ENCODE data around the gene ACTRT2. TPM values are rescaled to one million over a fixed set of nuclear protein-coding genes. Genes with fewer than 3 reads are reported as not detected.

ACTRT2 gene
- total RNA-seq, 2 donors from 2014 or later: not detected

DNA sequence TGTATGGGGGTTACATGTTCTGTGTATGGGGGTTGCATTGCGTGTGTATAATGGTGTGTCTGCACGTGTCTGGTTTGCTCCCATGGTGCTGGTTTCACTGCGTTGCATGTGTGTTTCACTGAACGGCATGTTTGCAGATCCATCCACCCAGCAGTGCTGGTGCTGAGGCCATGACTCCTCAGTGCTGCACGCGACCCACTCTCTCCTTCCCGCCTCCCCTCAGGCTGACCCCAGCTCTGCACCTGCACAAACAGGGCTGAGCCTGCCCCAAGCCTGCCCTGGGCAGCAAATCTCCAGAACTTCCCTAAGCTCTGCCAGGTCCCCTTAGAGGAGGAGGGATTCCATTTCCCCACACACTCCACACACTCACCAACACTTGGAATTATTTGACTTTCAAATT lies 18.7 kb downstream of the ACTRT2 start:
- ATAC-seq (replicated peaks in 1 of 2) (no peak), DNase-seq (no peak)
- Mint-ChIP-seq H3K4me3 (no peak overlapping the region), H3K36me3 (ENCODE audit: insufficient read depth in 2 of 2) (no peaks in the 10 kb centered on the region), H3K4me1 (ENCODE audit: low read depth) (no peaks in the 10 kb centered on the region), H3K27me3 (ENCODE audit: low read depth) (no peaks in the 10 kb centered on the region), H3K27ac (no peak overlapping the region), H3K9me3 (no peaks in the 10 kb centered on the region)

DNA sequence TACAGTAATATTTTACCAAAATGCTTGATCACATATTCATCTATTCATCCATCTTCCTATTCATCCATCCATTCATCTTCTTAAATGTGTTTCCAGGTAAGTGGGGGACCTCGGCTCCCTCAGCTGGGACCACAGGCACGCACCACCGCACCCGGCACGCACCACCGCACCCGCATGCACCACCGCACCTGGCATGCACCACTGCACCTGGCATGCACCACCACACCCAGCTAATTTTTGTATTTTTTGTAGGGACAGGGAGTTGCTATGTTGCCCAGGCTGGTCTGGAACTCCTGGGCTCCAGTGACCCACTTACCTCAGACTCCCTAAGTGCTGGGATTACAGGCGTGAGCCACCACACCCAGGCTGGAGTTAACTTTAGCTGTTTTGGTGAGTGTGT lies 21.2 kb downstream of the ACTRT2 start:
- Mint-ChIP-seq H3K4me1 (ENCODE audit: low read depth) (no peaks in the 10 kb centered on the region), H3K36me3 (ENCODE audit: insufficient read depth in 2 of 2) (no peaks in the 10 kb centered on the region), H3K9me3 (no peaks in the 10 kb centered on the region), H3K4me3 (no peak overlapping the region), H3K27ac (no peak overlapping the region), H3K27me3 (ENCODE audit: low read depth) (peaks cover 9% of the 10 kb centered on the region)
- DNase-seq: no peak
- ATAC-seq (replicated peaks in 1 of 2): no peak

DNA sequence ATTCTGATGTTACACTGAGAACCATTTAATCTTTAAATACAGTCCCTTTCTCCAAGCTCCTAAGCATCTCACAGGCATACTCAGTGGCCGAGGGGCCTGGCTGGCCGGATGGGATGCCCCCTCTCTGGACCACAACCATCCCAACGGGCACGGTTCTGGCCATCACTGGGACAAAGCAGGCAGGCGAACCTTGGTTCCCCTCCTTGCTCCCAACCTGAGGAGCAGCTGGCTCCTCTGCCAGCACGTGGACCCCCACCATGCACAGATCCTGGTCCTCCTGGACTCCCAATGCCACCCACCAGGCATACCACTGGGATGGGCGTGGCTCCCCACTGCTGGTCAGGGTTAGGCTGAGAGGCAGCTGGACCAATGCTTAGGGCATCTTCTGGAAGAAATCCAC lies 27.9 kb downstream of the ACTRT2 start:
- ATAC-seq (replicated peaks in 1 of 2) (no peak), DNase-seq (no peak)
- H3K4me1 Mint-ChIP-seq (ENCODE audit: low read depth): no peaks in the 10 kb centered on the region
- H3K9me3 Mint-ChIP-seq: peaks cover 3 to 4% of the 10 kb centered on the region in 2 donors
- no peak overlapping the region for H3K4me3 Mint-ChIP-seq
- H3K36me3 Mint-ChIP-seq (ENCODE audit: insufficient read depth in 2 of 2): peaks cover 0 to 1% of the 10 kb centered on the region in 2 donors
- no peak overlapping the region for H3K27ac Mint-ChIP-seq
- peaks cover 19% of the 10 kb centered on the region for H3K27me3 Mint-ChIP-seq (ENCODE audit: low read depth)

DNA sequence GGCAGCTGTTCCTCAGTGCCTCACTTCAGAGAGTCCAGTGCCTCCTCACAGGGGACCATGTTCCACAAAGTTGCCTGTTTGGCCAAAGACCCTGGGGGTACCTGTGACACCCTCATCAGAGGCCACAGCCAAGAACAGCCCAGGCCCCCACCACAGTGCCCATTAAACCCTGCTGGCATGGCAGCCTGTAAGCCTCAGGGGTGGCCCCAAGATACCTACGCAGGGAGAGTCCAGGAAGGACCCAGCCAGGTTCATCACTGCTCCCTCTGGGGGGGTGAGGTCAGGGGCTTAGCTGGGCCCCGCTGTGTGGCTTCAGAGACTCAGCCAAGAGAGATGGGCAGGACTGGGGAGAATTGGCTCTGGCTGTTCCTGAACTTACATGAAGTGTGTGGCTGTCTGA lies 28.6 kb downstream of the ACTRT2 start:
- Mint-ChIP-seq H3K27me3 (ENCODE audit: low read depth) (peaks cover 19% of the 10 kb centered on the region), H3K27ac (no peak overlapping the region), H3K9me3 (peaks cover 3 to 4% of the 10 kb centered on the region in 2 donors), H3K36me3 (ENCODE audit: insufficient read depth in 2 of 2) (peaks cover 0 to 1% of the 10 kb centered on the region in 2 donors), H3K4me1 (ENCODE audit: low read depth) (no peaks in the 10 kb centered on the region), H3K4me3 (no peak overlapping the region)
- DNase-seq (no peak), ATAC-seq (replicated peaks in 1 of 2) (no peak)

GRCh38 chr1:3050603-3051002 lies 29.3 kb downstream of the ACTRT2 start:
- peaks cover 19% of the 10 kb centered on the region for H3K27me3 Mint-ChIP-seq (ENCODE audit: low read depth)
- DNase-seq: no peak
- H3K36me3 Mint-ChIP-seq (ENCODE audit: insufficient read depth in 2 of 2): peaks cover 0 to 1% of the 10 kb centered on the region in 2 donors
- H3K4me1 Mint-ChIP-seq (ENCODE audit: low read depth): no peaks in the 10 kb centered on the region
- ATAC-seq (replicated peaks in 1 of 2): no peak
- H3K4me3 Mint-ChIP-seq: no peak overlapping the region
- peaks cover 3 to 4% of the 10 kb centered on the region in 2 donors for H3K9me3 Mint-ChIP-seq
- H3K27ac Mint-ChIP-seq: no peak overlapping the region

GRCh38 chr1:3051270-3052268 lies 30.3 kb downstream of the ACTRT2 start:
- H3K27ac Mint-ChIP-seq: no peak overlapping the region

GRCh38 chr1:3052501-3052900 lies 31.2 kb downstream of the ACTRT2 start:
- Mint-ChIP-seq H3K9me3 (peaks cover 3 to 4% of the 10 kb centered on the region in 2 donors), H3K4me1 (ENCODE audit: low read depth) (no peaks in the 10 kb centered on the region), H3K27me3 (ENCODE audit: low read depth) (peaks cover 10% of the 10 kb centered on the region), H3K27ac (no peak overlapping the region), H3K4me3 (no peak overlapping the region), H3K36me3 (ENCODE audit: insufficient read depth in 2 of 2) (peaks cover 0 to 1% of the 10 kb centered on the region in 2 donors)
- no peak for ATAC-seq (replicated peaks in 1 of 2)
- DNase-seq: no peak

More at GRCh38 chr1:3051270-3052268, 30.3 kb downstream of the ACTRT2 start:
- peaks cover 10% of the 10 kb centered on the region for H3K27me3 Mint-ChIP-seq (ENCODE audit: low read depth)
- H3K4me1 Mint-ChIP-seq (ENCODE audit: low read depth): no peaks in the 10 kb centered on the region
- H3K4me3 Mint-ChIP-seq: no peak overlapping the region
- H3K36me3 Mint-ChIP-seq (ENCODE audit: insufficient read depth in 2 of 2): peaks cover 0 to 1% of the 10 kb centered on the region in 2 donors
- peaks cover 3 to 4% of the 10 kb centered on the region in 2 donors for H3K9me3 Mint-ChIP-seq
- DNase-seq (no peak), ATAC-seq (replicated peaks in 1 of 2) (no peak)

GRCh38 chr1:3053366-3053980 lies 32.2 kb downstream of the ACTRT2 start:
- no peaks in the 10 kb centered on the region for H3K4me1 Mint-ChIP-seq (ENCODE audit: low read depth)
- no peak for DNase-seq

GRCh38 chr1:3053986-3054385 lies 32.7 kb downstream of the ACTRT2 start:
- Mint-ChIP-seq H3K36me3 (ENCODE audit: insufficient read depth in 2 of 2) (peaks cover 0 to 1% of the 10 kb centered on the region in 2 donors), H3K9me3 (peaks cover 3 to 4% of the 10 kb centered on the region in 2 donors)

More at GRCh38 chr1:3053366-3053980, 32.2 kb downstream of the ACTRT2 start:
- H3K27ac Mint-ChIP-seq: no peak overlapping the region
- H3K4me3 Mint-ChIP-seq: no peak overlapping the region
- no peak for ATAC-seq (replicated peaks in 1 of 2)
- peaks cover 3 to 4% of the 10 kb centered on the region in 2 donors for H3K9me3 Mint-ChIP-seq
- H3K27me3 Mint-ChIP-seq (ENCODE audit: low read depth): peaks cover 10% of the 10 kb centered on the region
- H3K36me3 Mint-ChIP-seq (ENCODE audit: insufficient read depth in 2 of 2): peaks cover 0 to 1% of the 10 kb centered on the region in 2 donors

GRCh38 chr1:3054474-3054873 lies 33.2 kb downstream of the ACTRT2 start:
- H3K4me3 Mint-ChIP-seq: no peak overlapping the region
- ATAC-seq (replicated peaks in 1 of 2) (no peak), DNase-seq (no peak)
- H3K4me1 Mint-ChIP-seq (ENCODE audit: low read depth): no peaks in the 10 kb centered on the region
- H3K27ac Mint-ChIP-seq: no peak overlapping the region
- H3K9me3 Mint-ChIP-seq: peaks cover 3 to 4% of the 10 kb centered on the region in 2 donors
- H3K36me3 Mint-ChIP-seq (ENCODE audit: insufficient read depth in 2 of 2): peaks cover 0 to 1% of the 10 kb centered on the region in 2 donors
- peaks cover 10% of the 10 kb centered on the region for H3K27me3 Mint-ChIP-seq (ENCODE audit: low read depth)

More at GRCh38 chr1:3053986-3054385, 32.7 kb downstream of the ACTRT2 start:
- H3K27me3 Mint-ChIP-seq (ENCODE audit: low read depth): peaks cover 10% of the 10 kb centered on the region
- no peak overlapping the region for H3K4me3 Mint-ChIP-seq
- H3K4me1 Mint-ChIP-seq (ENCODE audit: low read depth): no peaks in the 10 kb centered on the region
- DNase-seq (no peak), ATAC-seq (replicated peaks in 1 of 2) (no peak)
- H3K27ac Mint-ChIP-seq: no peak overlapping the region

GRCh38 chr1:3055051-3055450 lies 33.8 kb downstream of the ACTRT2 start:
- Mint-ChIP-seq H3K27me3 (ENCODE audit: low read depth) (peaks cover 10% of the 10 kb centered on the region), H3K4me1 (ENCODE audit: low read depth) (no peaks in the 10 kb centered on the region), H3K9me3 (peaks cover 3 to 4% of the 10 kb centered on the region in 2 donors), H3K36me3 (ENCODE audit: insufficient read depth in 2 of 2) (peaks cover 0 to 1% of the 10 kb centered on the region in 2 donors), H3K4me3 (no peak overlapping the region), H3K27ac (no peak overlapping the region)
- ATAC-seq (replicated peaks in 1 of 2) (no peak), DNase-seq (no peak)

DNA sequence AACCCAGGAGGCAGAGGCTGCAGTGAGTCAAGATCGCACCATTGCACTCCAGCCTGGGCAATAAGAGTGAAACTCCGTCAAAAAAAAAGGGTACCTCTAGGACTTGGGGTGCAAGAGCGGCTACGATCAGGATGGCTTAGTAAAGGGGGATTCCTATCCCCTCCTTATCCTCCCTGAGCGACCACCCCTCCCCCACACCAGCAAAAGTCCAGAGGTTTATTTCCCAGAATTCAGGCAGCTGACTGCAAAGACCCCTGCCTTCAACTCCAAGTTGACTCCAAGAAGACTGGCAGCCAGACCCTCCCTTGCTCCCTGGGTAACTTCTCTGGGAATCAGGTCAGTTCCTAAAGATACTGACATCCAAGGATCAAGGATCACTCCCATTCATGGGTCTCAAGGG lies 35.4 kb downstream of the ACTRT2 start:
- peaks cover 8% of the 10 kb centered on the region for H3K27me3 Mint-ChIP-seq (ENCODE audit: low read depth)
- peaks cover 3 to 4% of the 10 kb centered on the region in 2 donors for H3K9me3 Mint-ChIP-seq
- no peaks in the 10 kb centered on the region for H3K36me3 Mint-ChIP-seq (ENCODE audit: insufficient read depth in 2 of 2)
- H3K27ac Mint-ChIP-seq: no peak overlapping the region
- ATAC-seq (replicated peaks in 1 of 2) (no peak), DNase-seq (no peak)
- H3K4me3 Mint-ChIP-seq: no peak overlapping the region
- H3K4me1 Mint-ChIP-seq (ENCODE audit: low read depth): no peaks in the 10 kb centered on the region

Data from activated T-cell treated with anti-CD3 and anti-CD28 coated beads, Interleukin-2, amount 50 U/mL, for 72 hours (primary cell).